ENCODE data around the gene IQCN.

The IQCN gene

DNA sequence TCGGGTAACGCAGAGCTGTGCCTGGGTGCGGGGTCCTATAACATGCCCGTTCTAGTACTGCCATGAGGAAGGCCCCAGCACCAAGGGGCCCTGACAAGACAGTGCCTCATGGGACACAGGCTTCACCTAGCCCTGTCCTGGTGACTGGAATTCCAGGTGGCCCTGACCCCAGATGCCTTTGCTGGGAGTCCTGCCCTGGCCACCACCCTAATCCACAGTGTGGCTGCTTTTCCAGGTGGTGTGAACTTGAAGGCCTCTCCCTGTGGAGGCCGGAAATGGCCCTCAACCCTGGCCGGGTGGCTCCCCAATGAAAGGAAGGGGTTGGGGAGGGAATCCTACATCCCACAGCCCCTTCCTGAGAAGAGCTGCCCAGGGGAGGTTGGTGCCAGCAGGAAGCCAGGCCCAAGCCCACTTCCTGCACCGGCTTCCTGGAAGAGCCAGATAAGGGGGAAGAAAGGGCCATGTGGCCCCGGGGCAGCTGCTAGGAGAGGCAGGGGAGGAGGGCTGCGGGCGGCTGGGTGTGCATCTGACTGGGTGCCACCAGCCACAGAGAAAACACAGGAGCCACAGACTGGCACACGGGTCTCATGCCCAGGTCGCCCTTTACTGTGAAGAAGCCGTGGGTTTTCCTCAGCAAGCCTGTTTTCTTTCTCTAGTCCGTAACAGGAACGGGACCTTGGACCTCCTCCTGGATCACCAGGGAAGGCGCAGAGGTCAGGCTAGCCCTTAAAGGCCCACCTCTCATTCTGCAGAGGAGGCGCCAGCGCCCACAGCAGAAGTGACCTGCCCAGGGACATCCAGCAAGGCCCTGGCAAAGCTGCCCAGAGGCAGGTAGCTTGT, 43.9 kb upstream of the IQCN start:
- no peak overlapping the region for H3K4me3 ChIP-seq (ENCODE audit: low read length)
- no peak for TF ChIP-seq CTCF (IDR thresholded peaks at IDR 0.05; ENCODE audit: insufficient read depth, low read depth, low read length, missing control alignments)
- DNase-seq (ENCODE audit: low read depth), result no peak

- no peak for DNase-seq (ENCODE audit: low read depth)
- no peak overlapping the region for H3K4me3 ChIP-seq (ENCODE audit: low read length)
- no peak for TF ChIP-seq CTCF (IDR thresholded peaks at IDR 0.05; ENCODE audit: insufficient read depth, low read depth, low read length, missing control alignments)
These were observed 39.1 kb upstream of the IQCN start for GRCh38 chr19:18313398-18313797.

DNA sequence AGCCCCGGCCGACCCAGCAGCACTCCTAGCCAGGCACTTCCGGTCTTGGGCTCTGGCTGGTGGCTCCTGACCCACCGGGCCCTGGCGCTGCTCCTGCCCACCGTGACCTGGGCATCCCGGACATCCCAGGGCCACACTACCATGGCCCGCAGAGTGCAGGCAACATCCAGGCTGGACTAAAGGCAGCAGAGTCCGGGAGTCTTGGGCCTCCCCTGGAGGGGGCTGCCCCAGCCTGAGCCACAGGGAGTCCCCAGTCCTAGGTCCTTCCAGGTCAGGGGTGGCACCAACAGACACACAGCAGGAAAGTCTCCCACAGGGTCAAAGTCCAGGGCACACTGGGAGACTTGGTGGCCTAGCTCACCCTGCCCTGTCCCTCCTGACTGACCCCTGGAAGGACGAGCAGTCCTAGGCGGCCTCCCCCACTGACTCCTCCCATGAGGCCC, 37.9 kb upstream of the IQCN start:
- no peak overlapping the region for H3K4me3 ChIP-seq (ENCODE audit: low read length)
- DNase-seq (ENCODE audit: low read depth), result no peak
- TF ChIP-seq CTCF (IDR thresholded peaks at IDR 0.05; ENCODE audit: insufficient read depth, low read depth, low read length, missing control alignments), result no peak

GRCh38 chr19:18311502-18312091, 37.3 kb upstream of the IQCN start:
- no peak for TF ChIP-seq CTCF (IDR thresholded peaks at IDR 0.05; ENCODE audit: insufficient read depth, low read depth, low read length, missing control alignments)
- no peak overlapping the region for H3K4me3 ChIP-seq (ENCODE audit: low read length)
- DNase-seq (ENCODE audit: low read depth), result no peak

DNA sequence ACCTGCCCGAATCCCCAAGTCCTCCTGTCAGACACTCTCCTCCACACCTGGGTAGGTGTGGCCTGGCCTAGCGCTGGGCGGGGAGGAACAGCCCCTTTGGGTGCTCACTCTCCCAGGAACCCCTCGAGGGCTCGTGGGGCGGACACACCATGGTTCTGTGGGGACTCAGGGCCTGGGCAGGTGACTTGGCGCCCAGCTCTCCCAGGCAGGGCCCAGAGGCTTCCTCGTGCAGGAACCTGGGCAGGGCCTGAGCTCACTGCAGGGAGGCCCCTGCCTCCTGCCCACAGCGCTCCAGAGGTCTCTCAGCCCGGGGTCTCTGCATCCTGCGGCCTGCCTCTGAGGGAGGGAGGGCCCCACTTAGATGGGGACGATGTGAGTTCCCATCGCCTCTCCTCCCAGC, 36.7 kb upstream of the IQCN start:
- H3K4me3 ChIP-seq (ENCODE audit: low read length), result no peak overlapping the region
- no peak for TF ChIP-seq CTCF (IDR thresholded peaks at IDR 0.05; ENCODE audit: insufficient read depth, low read depth, low read length, missing control alignments)
- DNase-seq (ENCODE audit: low read depth), result no peak

DNA sequence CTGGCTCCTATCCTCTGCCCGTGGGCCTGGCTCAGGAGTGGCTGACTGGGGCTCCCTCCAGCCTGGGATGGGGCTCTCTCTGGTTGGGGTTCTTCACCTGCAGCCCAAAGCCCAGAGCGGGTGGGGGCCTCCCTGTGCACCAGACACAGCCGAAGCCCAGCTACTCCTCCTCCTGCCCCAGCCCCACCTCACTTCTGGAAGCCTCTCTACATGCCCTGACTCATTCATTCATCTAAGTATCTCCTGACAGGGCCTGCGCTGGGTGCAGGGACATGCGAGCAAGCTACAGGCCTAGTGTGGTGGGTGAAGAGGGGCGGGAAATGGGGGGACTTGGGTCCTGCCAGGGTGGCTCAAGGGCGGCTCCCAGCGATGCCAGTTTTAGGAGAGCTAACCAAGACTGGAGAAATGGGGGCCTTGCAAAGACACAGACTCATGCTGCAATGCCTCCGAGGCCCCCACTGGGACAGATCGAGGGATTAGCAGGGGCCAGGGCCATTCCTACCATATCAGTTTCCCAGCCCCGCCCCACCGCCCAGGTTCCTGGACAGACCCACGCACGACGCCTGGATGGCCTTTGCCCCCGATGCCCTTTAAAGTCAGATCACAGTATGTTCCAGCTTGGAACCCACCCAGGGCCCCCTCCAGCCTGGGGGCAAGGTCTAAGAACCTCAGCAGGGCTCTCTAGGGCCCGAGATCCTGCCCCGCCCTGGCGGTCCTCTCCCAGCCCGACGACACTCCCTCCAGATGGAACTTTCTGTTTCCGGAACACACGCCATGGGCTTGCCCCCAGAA, 36.1 kb upstream of the IQCN start:
- TF ChIP-seq CTCF (IDR thresholded peaks at IDR 0.05; ENCODE audit: insufficient read depth, low read depth, low read length, missing control alignments), result no peak
- peak; percentile 33 for DNase-seq (ENCODE audit: low read depth)
- H3K4me3 ChIP-seq (ENCODE audit: low read length), result no peak overlapping the region

Data from epithelial cell of esophagus (primary cell).